ENCODE results near the gene ARHGAP8.

DNA sequence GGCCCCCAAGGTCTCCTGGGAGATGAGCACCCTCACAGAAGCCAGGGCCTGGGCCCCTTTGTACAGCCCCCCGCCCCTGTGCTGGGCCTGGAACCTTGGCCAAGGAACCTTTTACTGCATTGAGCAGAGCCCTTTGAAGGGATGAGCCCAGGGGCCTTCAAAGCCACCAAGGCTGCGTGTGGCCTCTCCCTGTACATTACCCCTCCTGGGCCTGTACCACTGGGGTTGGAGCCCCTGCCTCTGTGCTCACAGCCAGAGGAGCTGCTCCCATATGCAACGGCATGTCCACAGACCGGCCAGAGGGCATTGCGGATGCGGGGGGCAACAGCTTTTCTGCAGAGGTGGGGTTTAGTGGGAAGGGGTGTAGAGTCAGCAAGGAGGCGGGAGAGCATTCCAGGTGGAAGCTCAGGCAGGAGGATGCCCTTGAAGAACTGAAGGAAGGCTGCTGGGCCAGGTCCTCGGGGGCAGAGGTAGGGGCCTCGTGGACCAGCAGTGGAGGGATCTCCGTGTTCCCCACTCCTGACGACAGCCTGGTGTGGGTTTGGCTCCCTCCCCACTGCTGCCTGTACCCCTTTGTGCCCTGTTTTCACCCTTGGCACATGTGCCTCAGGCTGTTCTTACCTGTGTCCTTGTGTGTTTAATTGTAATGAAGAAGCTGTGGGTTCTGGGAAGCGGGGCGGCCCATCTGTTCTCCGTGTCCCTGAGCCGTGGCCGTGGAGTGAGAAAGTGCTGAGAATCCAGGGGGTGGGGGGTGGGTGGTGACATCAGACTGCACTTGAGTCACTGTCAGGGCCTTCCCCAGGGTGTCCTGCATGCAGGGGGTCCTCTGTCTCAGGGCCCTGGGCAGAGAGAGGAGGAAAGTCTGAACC lies 46.9 kb downstream of the ARHGAP8 start:
- TF ChIP-seq, protein P1, sequence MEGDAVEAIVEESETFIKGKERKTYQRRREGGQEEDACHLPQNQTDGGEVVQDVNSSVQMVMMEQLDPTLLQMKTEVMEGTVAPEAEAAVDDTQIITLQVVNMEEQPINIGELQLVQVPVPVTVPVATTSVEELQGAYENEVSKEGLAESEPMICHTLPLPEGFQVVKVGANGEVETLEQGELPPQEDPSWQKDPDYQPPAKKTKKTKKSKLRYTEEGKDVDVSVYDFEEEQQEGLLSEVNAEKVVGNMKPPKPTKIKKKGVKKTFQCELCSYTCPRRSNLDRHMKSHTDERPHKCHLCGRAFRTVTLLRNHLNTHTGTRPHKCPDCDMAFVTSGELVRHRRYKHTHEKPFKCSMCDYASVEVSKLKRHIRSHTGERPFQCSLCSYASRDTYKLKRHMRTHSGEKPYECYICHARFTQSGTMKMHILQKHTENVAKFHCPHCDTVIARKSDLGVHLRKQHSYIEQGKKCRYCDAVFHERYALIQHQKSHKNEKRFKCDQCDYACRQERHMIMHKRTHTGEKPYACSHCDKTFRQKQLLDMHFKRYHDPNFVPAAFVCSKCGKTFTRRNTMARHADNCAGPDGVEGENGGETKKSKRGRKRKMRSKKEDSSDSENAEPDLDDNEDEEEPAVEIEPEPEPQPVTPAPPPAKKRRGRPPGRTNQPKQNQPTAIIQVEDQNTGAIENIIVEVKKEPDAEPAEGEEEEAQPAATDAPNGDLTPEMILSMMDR (IDR thresholded peaks at IDR 0.05; ENCODE audit: insufficient read depth, low read length) = no peak
- TF ChIP-seq, protein P2, sequence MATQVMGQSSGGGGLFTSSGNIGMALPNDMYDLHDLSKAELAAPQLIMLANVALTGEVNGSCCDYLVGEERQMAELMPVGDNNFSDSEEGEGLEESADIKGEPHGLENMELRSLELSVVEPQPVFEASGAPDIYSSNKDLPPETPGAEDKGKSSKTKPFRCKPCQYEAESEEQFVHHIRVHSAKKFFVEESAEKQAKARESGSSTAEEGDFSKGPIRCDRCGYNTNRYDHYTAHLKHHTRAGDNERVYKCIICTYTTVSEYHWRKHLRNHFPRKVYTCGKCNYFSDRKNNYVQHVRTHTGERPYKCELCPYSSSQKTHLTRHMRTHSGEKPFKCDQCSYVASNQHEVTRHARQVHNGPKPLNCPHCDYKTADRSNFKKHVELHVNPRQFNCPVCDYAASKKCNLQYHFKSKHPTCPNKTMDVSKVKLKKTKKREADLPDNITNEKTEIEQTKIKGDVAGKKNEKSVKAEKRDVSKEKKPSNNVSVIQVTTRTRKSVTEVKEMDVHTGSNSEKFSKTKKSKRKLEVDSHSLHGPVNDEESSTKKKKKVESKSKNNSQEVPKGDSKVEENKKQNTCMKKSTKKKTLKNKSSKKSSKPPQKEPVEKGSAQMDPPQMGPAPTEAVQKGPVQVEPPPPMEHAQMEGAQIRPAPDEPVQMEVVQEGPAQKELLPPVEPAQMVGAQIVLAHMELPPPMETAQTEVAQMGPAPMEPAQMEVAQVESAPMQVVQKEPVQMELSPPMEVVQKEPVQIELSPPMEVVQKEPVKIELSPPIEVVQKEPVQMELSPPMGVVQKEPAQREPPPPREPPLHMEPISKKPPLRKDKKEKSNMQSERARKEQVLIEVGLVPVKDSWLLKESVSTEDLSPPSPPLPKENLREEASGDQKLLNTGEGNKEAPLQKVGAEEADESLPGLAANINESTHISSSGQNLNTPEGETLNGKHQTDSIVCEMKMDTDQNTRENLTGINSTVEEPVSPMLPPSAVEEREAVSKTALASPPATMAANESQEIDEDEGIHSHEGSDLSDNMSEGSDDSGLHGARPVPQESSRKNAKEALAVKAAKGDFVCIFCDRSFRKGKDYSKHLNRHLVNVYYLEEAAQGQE (IDR thresholded peaks at IDR 0.05; ENCODE audit: insufficient replicate concordance, low read depth) = no peak
- TF ChIP-seq POLR2AphosphoS5 (IDR thresholded peaks at IDR 0.05; ENCODE audit: low read depth) = no peak

Data from HL-60 (cell line).